Caki2 (cell line): ENCODE data around the gene SNX24. TPM values are rescaled to one million over a fixed set of nuclear protein-coding genes. Genes with fewer than 3 reads are reported as not detected.
"Not testable (repeated sequence)": the region's sequence is repeated elsewhere in the genome, so short reads cannot be mapped to it uniquely, and the experiment has no call there.

ENCODE experiments used
- DNase-seq: peaks from one replicate; pipeline ENCODE4 v3.0.0-alpha.2; 2015; ENCODE audit warnings: low read depth
- in situ Hi-C: cut with HindIII; loops from 2 replicates; pipeline ENCODE4 v1.10.0; 2016; ENCODE audit warnings: low sequenced_read_pairs, low pct_unique_long_range_greater_than_20kb, mixed read lengths
- total RNA-seq: library from RNA; depleted of rRNA; stranded (reverse); fragments of >200 nt; shearing (Covaris generic); gene quantifications from 2 replicates; pipeline ENCODE4 v1.2.3, GENCODE V29; 2014; ENCODE audit warnings: low replicate concordance; rRNA removed

The SNX24 gene, protein sequence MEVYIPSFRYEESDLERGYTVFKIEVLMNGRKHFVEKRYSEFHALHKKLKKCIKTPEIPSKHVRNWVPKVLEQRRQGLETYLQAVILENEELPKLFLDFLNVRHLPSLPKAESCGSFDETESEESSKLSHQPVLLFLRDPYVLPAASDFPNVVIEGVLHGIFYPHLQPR
- total RNA-seq, result 3.9 and 25.9 TPM in 2 replicates

DNA sequence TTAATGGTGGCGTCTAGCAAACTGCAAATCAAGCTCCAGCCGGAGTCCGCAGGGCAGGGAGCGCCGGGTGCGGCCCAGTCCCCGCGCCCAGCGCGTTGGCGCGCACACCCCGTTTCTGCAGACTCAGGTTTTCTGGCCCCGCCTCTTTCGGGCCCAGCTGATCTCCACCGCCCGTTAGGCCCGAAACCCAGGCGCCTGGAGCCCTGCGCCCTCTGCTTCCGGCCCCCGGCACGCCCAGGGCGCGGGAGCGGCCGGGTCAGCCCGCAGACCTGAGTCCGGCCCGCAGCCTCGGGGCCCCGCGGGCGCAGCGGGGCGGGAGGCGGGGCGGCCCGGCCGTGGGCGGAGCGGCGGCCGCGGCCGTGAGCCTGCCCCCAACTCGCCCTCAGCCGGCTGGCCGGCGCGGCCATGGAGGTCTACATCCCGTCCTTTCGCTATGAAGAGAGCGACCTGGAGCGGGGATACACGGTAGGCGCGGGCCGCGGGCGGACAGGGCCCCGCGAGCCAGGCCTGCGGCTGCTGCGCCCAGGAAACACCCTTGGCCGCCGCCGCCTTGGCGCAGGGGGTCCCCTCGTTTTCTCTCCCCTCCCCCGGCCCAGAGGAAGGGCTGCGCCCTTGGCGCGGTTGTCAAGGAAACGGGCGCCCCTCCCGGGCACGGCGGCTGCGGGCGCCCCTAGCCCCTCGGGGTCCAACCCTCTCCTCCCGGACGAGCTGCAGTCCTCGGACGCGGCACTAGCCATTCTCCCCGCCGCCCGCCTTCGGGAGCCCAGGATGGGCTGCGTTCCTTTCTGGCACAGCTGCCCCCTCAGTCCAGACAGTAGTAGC, at the start of gene SNX24:
Gene SNX24, plus strand, starts transcription at position 385 of the 822 bp plus-strand sequence. Its CDS starts 21 bp downstream, at position 406.
- in situ Hi-C loops, result no loop called here
- peak; percentile 75 for DNase-seq

- DNase-seq, result no peak
- in situ Hi-C loops, result no loop called here
Observed at GRCh38 chr5:122805481-122805880, 39.9 kb upstream of the SNX24 start.

- in situ Hi-C loops, result no loop called here
- no peak for DNase-seq
Observed at GRCh38 chr5:122810405-122810804, 35.0 kb upstream of the SNX24 start.

DNA sequence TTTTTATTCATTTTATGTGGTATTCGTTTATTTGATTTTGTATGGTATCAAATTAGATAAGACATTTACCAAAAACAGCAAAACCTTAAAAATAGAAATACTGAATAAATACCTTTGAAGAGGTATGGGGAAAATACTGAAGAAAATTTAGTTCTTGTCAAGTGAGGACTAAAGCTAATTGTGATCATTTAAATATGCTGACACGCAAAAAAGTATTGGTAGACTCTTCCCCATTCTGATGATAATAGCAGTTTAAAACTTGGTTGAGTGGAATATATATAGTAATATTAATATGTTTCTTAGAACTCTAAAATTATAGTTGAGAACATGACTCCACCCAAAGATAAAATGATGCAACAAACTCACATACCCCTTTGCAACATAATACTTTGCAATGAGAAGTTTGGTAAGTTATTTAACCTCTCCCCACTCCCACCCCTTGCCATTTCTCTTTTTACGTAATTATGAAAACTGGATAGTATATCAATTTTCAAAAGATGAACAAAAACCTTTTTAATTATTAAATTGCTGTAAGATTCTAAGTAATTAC, 30.1 kb upstream of the SNX24 start:
- no peak for DNase-seq
- in situ Hi-C loops, result no loop called here

- in situ Hi-C loops, result no loop called here
- DNase-seq, result no peak
Observed at GRCh38 chr5:122816756-122817155, 28.7 kb upstream of the SNX24 start.

DNA sequence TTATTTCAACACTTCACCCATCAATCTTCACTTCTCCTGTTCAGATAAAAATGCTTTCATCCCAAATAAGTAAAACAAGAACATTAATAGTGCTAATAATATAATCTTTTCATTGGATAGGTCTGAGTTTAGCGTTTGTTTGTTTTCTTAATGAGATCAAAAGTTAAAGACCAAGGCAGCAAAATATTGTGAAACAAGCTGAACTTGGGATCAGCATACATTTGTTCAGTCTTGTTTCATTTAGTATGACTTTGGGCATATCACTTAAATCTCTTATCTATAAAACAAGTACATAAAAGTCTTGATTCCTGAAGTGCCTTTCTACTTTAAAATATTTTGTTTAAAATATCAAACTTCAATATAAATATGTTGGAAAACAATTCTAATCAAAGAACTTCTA, 13.4 kb upstream of the SNX24 start:
- in situ Hi-C loops, result no loop called here

GRCh38 chr5:122835681-122836080, 9.7 kb upstream of the SNX24 start:
- in situ Hi-C loops, result no loop called here
- DNase-seq, result no peak

More for the DNA sequence above, 13.4 kb upstream of the SNX24 start:
- no peak for DNase-seq

DNA sequence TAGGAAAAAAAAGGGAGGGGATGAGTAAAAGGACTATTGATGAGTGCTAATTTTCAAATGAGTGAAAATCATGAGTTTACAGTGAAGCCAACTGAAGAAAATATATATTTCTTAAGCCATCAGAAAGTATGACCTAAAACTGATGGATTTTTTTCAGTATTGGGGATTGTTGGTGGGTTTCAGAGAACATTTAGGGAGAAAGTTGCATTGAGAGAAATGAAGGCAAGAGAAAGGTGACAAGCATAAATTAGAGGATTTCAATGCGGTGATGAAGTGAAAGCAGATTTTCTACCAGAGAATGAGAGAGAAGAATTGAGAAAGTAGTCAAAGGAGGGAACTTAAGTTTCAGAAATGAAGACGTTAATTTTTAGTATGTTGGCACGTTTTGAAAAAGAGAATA, 8.5 kb upstream of the SNX24 start:
- no peak for DNase-seq
- in situ Hi-C loops, result no loop called here

DNA sequence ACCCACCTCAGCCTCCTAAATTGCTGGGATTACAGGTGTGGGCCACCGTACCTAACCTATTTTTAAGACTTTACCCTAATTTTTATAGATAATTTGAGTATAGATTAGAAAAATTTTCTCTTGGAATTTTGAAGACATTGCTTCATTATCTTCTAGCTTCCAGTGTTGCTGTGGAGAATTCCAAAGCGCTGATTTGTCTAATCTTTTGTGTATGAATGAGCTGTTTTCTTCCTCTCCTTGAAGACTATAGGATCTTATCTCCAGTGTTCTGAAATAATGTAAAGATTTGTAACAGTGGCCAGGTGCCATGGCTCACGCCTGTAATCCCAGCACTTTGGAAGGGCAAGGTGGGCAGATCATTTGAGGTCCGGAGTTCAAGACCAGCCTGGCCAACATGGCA, 5.7 kb upstream of the SNX24 start:
- no peak for DNase-seq
- in situ Hi-C loops, result no loop called here

DNA sequence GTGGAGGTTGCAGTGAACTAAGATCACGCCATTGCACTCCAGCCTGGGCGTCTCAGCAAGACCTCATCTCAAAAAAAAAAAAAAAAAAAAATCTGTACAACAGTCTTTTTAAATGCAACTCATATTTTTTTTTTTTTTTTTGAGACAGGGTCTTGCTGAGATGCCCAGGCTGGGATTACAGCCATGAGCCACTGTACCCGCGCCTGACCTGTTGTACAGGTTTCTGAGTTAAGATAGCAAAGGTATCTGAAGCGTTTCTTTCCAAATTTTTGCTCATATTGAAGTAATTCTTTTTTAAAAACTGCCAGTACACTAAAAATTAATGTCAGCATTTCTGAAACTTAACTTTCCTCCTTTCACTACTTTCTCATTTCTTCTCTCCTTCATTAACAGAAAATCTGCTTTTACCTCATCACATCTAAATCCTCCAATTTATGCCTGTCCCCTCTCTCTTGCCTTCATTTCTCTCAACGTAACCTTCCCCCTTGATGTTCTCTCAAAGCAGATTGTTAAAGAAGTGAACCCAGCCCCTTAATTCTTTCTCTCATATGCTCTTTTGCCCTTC, 3.3 kb upstream of the SNX24 start:
- in situ Hi-C loops, result no loop called here
- DNase-seq, result no peak

DNA sequence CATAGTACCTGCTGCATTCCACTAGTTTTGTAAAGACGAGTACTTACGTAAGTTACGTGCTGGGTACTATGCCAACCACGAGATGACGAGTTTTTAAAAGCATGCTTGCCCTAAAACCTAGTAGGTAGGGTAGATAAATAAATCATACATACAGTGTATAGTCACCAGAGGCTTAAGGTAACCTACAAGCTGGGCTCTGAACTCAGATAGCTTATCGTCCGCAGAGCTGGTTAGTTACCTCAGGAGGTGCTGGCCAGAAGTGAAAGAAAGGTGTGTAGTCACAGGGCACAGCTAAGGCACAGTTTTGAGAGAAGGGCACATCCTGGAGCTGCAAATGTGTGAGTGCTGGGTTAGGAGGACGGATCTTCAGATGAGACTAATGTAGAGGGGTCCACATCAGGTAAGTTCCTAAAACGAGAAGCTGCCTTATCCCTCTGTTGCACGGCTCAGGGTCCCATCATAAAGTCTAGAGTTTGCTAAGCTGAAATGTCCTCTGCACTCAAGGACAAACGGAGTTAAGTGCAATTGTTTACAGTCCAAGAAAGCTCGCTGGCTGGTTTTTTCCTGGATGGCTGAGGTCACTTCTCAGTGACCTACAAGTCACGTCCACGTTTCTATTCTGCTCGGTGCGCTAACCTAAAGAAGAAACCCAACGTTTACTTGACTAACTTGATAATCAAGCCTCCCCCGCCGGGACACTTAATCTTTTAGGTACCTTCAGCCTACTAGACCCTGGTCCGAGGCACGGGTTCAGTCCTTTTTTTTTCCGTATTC, 1.1 kb upstream of the SNX24 start:
- DNase-seq, result no peak
- in situ Hi-C loops, result no loop called here

GRCh38 chr5:122844910-122845228, 544 bp upstream of the SNX24 start:
- no peak for DNase-seq
- in situ Hi-C loops, result no loop called here

GRCh38 chr5:122846051-122846550, 688 bp downstream of the SNX24 start:
- no peak for DNase-seq
- in situ Hi-C loops, result no loop called here

DNA sequence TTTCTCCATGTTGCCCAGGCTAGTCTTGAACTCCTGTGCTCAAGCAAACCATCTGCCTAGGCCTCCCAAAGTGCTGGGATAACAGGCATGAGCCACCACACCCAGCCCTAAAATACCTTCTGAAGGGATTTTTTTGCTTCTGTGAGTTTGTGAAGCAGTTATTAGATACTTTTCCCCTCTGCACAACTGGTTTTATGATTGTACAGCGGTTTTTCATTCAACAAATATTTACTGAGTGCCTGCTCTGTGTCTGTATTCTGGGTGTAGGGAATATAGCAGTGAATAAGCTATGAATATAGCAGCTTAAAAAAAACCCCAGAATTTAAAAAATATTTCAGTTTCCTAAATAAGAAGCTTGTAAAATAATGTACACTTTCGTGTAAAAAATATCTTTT, 2.3 kb downstream of the SNX24 start:
- in situ Hi-C loops, result no loop called here
- DNase-seq, result no peak

GRCh38 chr5:122849771-122850170, 4.4 kb downstream of the SNX24 start:
- DNase-seq, result no peak
- in situ Hi-C loops, result no loop called here

DNA sequence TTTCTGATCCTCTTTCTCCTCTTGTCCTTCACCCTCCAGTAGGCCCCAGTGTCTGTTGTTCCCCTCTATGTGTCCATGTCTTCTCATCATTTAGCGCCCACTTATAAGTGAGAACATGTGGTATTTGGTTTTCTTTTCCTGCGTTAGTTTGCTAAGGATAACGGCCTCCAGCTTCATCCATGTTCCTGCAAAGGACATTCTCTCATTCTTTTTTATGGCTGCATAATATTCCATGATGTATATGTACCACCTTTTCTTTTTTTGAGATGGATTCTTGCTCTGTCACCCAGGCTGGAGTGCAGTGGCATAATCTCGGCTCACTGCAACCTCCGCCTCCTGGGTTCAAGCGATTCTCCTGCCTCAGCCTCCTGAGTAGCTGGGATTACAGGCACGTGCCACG, 12.1 kb downstream of the SNX24 start:
- in situ Hi-C loops, DNase-seq: not testable (repeated sequence)

DNA sequence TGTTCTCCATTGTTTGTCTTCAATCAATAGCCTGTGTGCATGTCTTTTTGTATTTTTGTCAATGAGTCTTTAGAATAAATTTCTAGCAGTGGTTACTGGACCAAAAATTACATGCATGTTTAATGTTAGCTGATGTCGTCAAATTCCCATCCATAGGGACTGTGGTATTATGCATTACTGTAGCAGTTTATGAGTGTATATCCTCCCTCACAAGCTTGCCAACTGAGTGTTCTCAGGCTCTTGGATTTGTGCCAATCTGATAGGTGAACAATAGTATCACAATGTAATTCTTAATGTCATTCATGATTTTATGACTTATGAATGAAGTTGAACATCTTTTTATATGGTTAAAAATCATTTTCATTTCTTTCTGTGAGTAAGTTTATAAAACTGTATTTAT, 13.0 kb downstream of the SNX24 start:
- DNase-seq, result no peak
- in situ Hi-C loops, result no loop called here

DNA sequence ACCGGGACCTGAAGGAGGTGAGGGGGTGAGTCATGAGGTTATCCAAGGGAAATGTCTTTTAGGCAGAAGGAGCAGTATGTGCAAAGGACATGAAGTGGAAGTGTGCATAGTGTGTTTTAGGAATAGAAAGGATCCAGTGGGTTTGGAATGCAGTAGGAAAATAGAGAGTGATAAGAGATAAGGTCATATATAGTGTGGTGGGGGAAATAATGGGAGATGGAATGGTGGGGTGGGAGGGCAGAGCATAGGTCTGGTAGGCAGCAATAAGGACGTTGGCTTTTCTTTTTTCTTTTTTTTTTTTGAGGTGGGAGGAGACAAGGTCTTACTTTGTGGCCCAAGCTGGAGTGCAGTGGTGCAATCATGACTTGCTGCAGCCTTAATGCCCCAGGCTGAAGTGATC, 17.8 kb downstream of the SNX24 start:
- in situ Hi-C loops, result no loop called here
- DNase-seq, result no peak

- in situ Hi-C loops, result no loop called here
- no peak for DNase-seq
Observed at GRCh38 chr5:122863721-122864120, 18.3 kb downstream of the SNX24 start.
